ENCODE results near the gene KIZ.
A peak's percentile ranks its signal among the peaks of the same experiment; 100 is the strongest.

KIZ gene, protein sequence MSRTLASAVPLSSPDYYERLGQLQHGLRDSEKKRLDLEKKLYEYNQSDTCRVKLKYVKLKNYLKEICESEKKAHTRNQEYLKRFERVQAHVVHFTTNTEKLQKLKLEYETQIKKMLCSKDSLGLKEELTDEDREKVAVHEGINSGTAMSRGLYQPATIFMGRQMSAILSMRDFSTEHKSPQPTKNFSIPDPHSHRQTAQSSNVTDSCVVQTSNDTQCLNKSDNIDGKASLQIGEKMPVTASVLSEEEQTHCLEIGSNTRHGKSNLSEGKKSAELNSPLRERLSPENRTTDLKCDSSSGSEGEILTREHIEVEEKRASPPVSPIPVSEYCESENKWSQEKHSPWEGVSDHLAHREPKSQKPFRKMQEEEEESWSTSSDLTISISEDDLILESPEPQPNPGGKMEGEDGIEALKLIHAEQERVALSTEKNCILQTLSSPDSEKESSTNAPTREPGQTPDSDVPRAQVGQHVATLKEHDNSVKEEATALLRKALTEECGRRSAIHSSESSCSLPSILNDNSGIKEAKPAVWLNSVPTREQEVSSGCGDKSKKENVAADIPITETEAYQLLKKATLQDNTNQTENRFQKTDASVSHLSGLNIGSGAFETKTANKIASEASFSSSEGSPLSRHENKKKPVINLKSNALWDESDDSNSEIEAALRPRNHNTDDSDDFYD

GRCh38 chr20:21125849-21126580 lies at the start of gene KIZ:
TSS of gene KIZ (plus strand) at chr20:21126082. CDS start at chr20:21126116, 34 bp downstream.
- Histone ChIP-seq H3K4me3 (ENCODE audit: low read length) (peak within 1 kb of the TSS; percentile 81), H3K36me3 (ENCODE audit: control insufficient read depth, insufficient read depth, low read length) (no peaks in the 10 kb centered on the region), H3K27me3 (ENCODE audit: control insufficient read depth, insufficient read depth, low read length) (no peaks in the 10 kb centered on the region), H3K9ac (ENCODE audit: low read length) (peak within 1 kb of the TSS; percentile 89), H3K4me1 (ENCODE audit: control insufficient read depth, insufficient read depth, low read length) (peaks cover 7% of the 10 kb centered on the region), H3K9me3 (ENCODE audit: control insufficient read depth, low read length) (no peaks in the 10 kb centered on the region)

DNA sequence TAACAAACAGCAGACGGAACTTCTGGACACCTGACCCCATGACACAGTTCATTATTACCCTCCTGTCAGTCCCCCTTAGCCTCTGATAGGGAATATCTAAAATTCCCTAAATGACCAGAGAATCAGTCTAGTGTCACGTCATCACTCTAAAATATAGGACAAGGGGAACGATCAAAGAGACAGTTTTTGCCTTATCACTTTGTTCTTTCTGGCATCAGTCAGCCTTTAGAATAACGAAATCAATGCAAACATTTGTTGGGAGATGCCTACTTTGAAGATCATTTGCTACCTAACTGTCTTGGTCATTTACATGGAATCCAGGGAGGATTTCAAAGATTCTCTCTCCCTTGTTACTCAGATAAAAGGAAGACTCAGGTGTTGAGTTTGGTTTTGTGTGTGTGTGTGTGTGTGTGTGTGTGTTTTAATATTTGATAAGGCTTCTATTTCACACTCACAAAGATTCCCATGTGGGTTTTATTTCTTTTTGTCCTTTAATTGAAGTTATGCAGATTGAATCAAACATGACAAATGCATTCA lies 48.0 kb upstream of the KIZ start:
- no peaks in the 10 kb centered on the region for H3K4me1 ChIP-seq (ENCODE audit: control insufficient read depth, insufficient read depth, low read length)
- H3K9ac ChIP-seq (ENCODE audit: low read length) = no peak overlapping the region
- peaks cover 4% of the 10 kb centered on the region for H3K27me3 ChIP-seq (ENCODE audit: control insufficient read depth, insufficient read depth, low read length)
- H3K36me3 ChIP-seq (ENCODE audit: control insufficient read depth, insufficient read depth, low read length) = no peaks in the 10 kb centered on the region
- H3K9me3 ChIP-seq (ENCODE audit: control insufficient read depth, low read length) = no peaks in the 10 kb centered on the region
- H3K4me3 ChIP-seq (ENCODE audit: low read length) = no peak overlapping the region

GRCh38 chr20:21082584-21082983 lies 43.3 kb upstream of the KIZ start:
- H3K27me3 ChIP-seq (ENCODE audit: control insufficient read depth, insufficient read depth, low read length) = peaks cover 4% of the 10 kb centered on the region
- H3K9ac ChIP-seq (ENCODE audit: low read length) = no peak overlapping the region
- no peak overlapping the region for H3K4me3 ChIP-seq (ENCODE audit: low read length)
- no peaks in the 10 kb centered on the region for H3K36me3 ChIP-seq (ENCODE audit: control insufficient read depth, insufficient read depth, low read length)
- H3K4me1 ChIP-seq (ENCODE audit: control insufficient read depth, insufficient read depth, low read length) = no peaks in the 10 kb centered on the region
- H3K9me3 ChIP-seq (ENCODE audit: control insufficient read depth, low read length) = no peaks in the 10 kb centered on the region

DNA sequence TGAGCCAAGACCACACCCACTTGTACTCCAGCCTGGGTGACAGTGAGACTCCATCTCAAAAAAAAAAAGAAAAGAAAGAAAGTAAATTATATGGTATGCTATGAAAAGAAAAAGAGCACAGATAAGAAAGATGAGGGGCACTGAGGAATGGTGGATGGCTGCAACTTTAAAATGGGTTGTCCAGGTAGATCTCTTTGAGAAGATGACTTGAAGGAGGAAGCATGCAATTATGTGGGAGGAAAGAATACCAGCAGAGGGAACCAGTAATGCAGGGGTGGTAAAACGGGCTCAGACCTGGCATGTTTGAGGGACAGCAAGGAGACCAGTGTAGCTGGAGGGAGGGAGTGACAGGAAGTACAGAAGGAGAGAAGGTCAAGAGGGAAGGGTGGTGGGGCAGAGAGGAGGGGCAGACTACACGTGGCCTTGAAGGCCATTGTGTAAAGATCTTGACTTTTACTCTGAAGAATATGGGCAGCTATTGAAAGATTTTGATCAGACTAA lies 42.0 kb upstream of the KIZ start:
- H3K4me1 ChIP-seq (ENCODE audit: control insufficient read depth, insufficient read depth, low read length) = no peaks in the 10 kb centered on the region
- H3K9me3 ChIP-seq (ENCODE audit: control insufficient read depth, low read length) = no peaks in the 10 kb centered on the region
- no peak overlapping the region for H3K4me3 ChIP-seq (ENCODE audit: low read length)
- peaks cover 4% of the 10 kb centered on the region for H3K27me3 ChIP-seq (ENCODE audit: control insufficient read depth, insufficient read depth, low read length)
- no peaks in the 10 kb centered on the region for H3K36me3 ChIP-seq (ENCODE audit: control insufficient read depth, insufficient read depth, low read length)
- no peak overlapping the region for H3K9ac ChIP-seq (ENCODE audit: low read length)

GRCh38 chr20:21087862-21088540 lies 37.9 kb upstream of the KIZ start:
- no peaks in the 10 kb centered on the region for H3K9me3 ChIP-seq (ENCODE audit: control insufficient read depth, low read length)
- peaks cover 20% of the 10 kb centered on the region for H3K27me3 ChIP-seq (ENCODE audit: control insufficient read depth, insufficient read depth, low read length)
- no peaks in the 10 kb centered on the region for H3K36me3 ChIP-seq (ENCODE audit: control insufficient read depth, insufficient read depth, low read length)
- H3K4me1 ChIP-seq (ENCODE audit: control insufficient read depth, insufficient read depth, low read length) = no peaks in the 10 kb centered on the region
- H3K4me3 ChIP-seq (ENCODE audit: low read length) = no peak overlapping the region
- H3K9ac ChIP-seq (ENCODE audit: low read length) = no peak overlapping the region

DNA sequence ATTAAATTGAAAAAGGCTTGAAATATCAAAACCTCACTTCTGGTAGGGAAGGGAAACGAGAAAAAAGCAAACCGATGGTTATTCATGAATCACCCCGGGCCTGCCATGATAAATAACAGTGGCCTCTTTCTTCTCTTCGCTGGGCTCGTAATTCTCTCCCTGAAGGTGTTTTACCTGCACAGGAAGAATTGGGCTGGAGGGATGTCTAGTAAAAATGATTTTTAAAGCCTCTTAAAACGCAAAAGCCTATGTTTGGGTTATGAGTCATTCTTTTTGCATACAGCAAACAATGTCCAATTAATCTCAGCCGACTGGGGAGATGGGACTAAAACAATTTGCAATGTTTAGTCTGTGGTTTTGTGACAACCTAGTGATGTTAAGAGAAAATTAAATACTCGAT lies 36.5 kb upstream of the KIZ start:
- H3K9ac ChIP-seq (ENCODE audit: low read length) = no peak overlapping the region

DNA sequence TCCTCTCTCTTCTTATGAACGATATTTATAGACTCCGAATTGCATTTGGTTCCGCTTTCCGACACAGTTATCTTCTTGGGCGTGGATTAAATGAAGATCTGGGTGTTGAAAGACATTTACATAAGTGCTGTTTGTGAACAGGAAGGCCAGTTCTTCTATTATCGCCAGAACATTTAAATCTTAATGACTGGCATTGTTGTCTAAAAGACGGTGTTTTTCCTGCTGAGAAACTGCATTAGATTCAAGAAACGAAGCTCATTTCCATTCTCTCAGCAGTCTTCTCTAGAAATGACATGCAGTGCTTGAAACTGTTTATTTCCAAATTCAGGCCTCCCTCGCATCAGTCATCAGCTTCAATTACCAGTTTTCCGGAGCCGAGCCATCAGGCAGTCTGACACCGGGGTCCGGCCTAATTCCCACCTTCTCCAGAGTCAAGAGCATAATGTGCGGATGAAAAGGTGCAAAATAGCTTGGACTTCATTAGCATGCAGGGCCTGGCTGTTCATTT lies 35.7 kb upstream of the KIZ start:
- Histone ChIP-seq H3K9me3 (ENCODE audit: control insufficient read depth, low read length) (no peaks in the 10 kb centered on the region), H3K9ac (ENCODE audit: low read length) (no peak overlapping the region), H3K27me3 (ENCODE audit: control insufficient read depth, insufficient read depth, low read length) (peaks cover 20% of the 10 kb centered on the region), H3K4me3 (ENCODE audit: low read length) (no peak overlapping the region), H3K36me3 (ENCODE audit: control insufficient read depth, insufficient read depth, low read length) (no peaks in the 10 kb centered on the region), H3K4me1 (ENCODE audit: control insufficient read depth, insufficient read depth, low read length) (no peaks in the 10 kb centered on the region)

More for the DNA sequence above, 36.5 kb upstream of the KIZ start:
- Histone ChIP-seq H3K9me3 (ENCODE audit: control insufficient read depth, low read length) (no peaks in the 10 kb centered on the region), H3K4me1 (ENCODE audit: control insufficient read depth, insufficient read depth, low read length) (no peaks in the 10 kb centered on the region), H3K36me3 (ENCODE audit: control insufficient read depth, insufficient read depth, low read length) (no peaks in the 10 kb centered on the region), H3K4me3 (ENCODE audit: low read length) (no peak overlapping the region), H3K27me3 (ENCODE audit: control insufficient read depth, insufficient read depth, low read length) (peaks cover 20% of the 10 kb centered on the region)

GRCh38 chr20:21090721-21091120 lies 35.2 kb upstream of the KIZ start:
- H3K4me3 ChIP-seq (ENCODE audit: low read length) = no peak overlapping the region
- H3K9me3 ChIP-seq (ENCODE audit: control insufficient read depth, low read length) = no peaks in the 10 kb centered on the region
- H3K27me3 ChIP-seq (ENCODE audit: control insufficient read depth, insufficient read depth, low read length) = peaks cover 20% of the 10 kb centered on the region
- no peaks in the 10 kb centered on the region for H3K36me3 ChIP-seq (ENCODE audit: control insufficient read depth, insufficient read depth, low read length)
- no peaks in the 10 kb centered on the region for H3K4me1 ChIP-seq (ENCODE audit: control insufficient read depth, insufficient read depth, low read length)
- no peak overlapping the region for H3K9ac ChIP-seq (ENCODE audit: low read length)

GRCh38 chr20:21092806-21093205 lies 33.1 kb upstream of the KIZ start:
- Histone ChIP-seq H3K9me3 (ENCODE audit: control insufficient read depth, low read length) (no peaks in the 10 kb centered on the region), H3K9ac (ENCODE audit: low read length) (no peak overlapping the region), H3K4me1 (ENCODE audit: control insufficient read depth, insufficient read depth, low read length) (no peaks in the 10 kb centered on the region), H3K4me3 (ENCODE audit: low read length) (no peak overlapping the region), H3K36me3 (ENCODE audit: control insufficient read depth, insufficient read depth, low read length) (no peaks in the 10 kb centered on the region), H3K27me3 (ENCODE audit: control insufficient read depth, insufficient read depth, low read length) (peaks cover 38% of the 10 kb centered on the region)

DNA sequence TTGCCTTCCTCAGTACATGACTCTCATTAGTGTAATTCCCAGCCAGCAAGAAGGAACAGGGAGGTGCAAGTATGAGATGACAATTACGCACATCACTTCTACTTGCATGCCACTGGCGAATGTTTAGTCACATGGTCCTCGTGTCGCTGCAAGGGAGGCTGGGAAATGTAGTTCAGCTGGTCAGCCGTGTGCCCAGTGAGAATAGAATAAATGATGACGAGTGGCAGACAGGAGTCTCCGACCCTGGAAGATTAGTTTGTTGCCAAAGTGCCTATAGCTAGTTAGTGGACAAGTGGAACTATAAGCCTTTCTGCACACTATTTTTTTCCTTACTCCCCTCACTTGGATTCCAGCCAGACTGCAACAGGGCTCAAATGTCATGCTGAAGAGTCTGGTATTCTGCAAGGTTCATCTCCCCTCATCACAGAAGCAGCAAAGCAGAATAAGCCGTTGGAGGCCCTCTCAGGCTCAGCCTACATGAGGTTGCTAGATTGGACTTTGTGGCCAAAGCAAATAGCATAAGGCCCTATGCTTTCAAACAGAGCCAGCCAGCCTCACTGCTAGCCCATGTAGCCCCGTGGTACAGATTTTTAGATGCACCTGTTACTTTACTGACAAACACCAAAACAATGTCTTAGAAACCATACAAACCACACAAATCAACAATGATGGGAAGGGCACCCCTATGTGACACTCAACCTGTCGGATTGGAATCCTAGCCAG lies 29.4 kb upstream of the KIZ start:
- H3K9me3 ChIP-seq (ENCODE audit: control insufficient read depth, low read length) = no peaks in the 10 kb centered on the region
- H3K4me3 ChIP-seq (ENCODE audit: low read length) = no peak overlapping the region
- no peak overlapping the region for H3K9ac ChIP-seq (ENCODE audit: low read length)
- H3K27me3 ChIP-seq (ENCODE audit: control insufficient read depth, insufficient read depth, low read length) = peaks cover 60% of the 10 kb centered on the region
- H3K36me3 ChIP-seq (ENCODE audit: control insufficient read depth, insufficient read depth, low read length) = no peaks in the 10 kb centered on the region
- H3K4me1 ChIP-seq (ENCODE audit: control insufficient read depth, insufficient read depth, low read length) = peaks cover 13% of the 10 kb centered on the region

Data from mucosa of stomach (tissue), 1 donor.